Right hindlimb (tissue), 1 donor: ENCODE results near the gene PTK6.

Source experiments
- DNase-seq: peaks from one replicate; pipeline ENCODE4 v3.0.0-alpha.2; 2018

Gene PTK6

GRCh38 chr20:63505281-63505680 lies 31.9 kb downstream of the PTK6 start:
- no peak for DNase-seq

- no peak for DNase-seq
Observed at GRCh38 chr20:63504642-63505041, 32.5 kb downstream of the PTK6 start.

- DNase-seq: no peak
Observed at GRCh38 chr20:63503524-63503923, 33.7 kb downstream of the PTK6 start.

GRCh38 chr20:63502671-63503172 lies 34.5 kb downstream of the PTK6 start:
- DNase-seq: no peak

GRCh38 chr20:63501818-63502670 lies 35.1 kb downstream of the PTK6 start:
- DNase-seq: no peak

GRCh38 chr20:63500902-63501817 lies 36.0 kb downstream of the PTK6 start:
- DNase-seq: no peak

- DNase-seq: no peak
Observed at GRCh38 chr20:63500151-63500901, 36.9 kb downstream of the PTK6 start.

GRCh38 chr20:63499338-63499969 lies 37.7 kb downstream of the PTK6 start:
- no peak for DNase-seq

GRCh38 chr20:63498960-63499337 lies 38.2 kb downstream of the PTK6 start, which contains the start of gene EEF1A2:
EEF1A2 (minus strand) TSS chr20:63499083; CDS start chr20:63497763, 1,320 bp downstream.
- DNase-seq: no peak

- no peak for DNase-seq
Observed at GRCh38 chr20:63497946-63498935, 38.9 kb downstream of the PTK6 start.

GRCh38 chr20:63497138-63497945 lies 39.8 kb downstream of the PTK6 start:
- no peak for DNase-seq

- DNase-seq: no peak
Observed at GRCh38 chr20:63496596-63497120, 40.5 kb downstream of the PTK6 start.

GRCh38 chr20:63495741-63496595 lies 41.2 kb downstream of the PTK6 start:
- no peak for DNase-seq

- DNase-seq: no peak
Observed at GRCh38 chr20:63495167-63495720, 41.9 kb downstream of the PTK6 start.

GRCh38 chr20:63494420-63495166 lies 42.6 kb downstream of the PTK6 start:
- DNase-seq: no peak

- DNase-seq: no peak
Observed at GRCh38 chr20:63494084-63494419, 43.1 kb downstream of the PTK6 start.

GRCh38 chr20:63493563-63494020 lies 43.6 kb downstream of the PTK6 start:
- no peak for DNase-seq

- DNase-seq: no peak
Observed at GRCh38 chr20:63492982-63493381, 44.2 kb downstream of the PTK6 start.
